Stimulated activated CD4-positive, alpha-beta T cell treated with anti-CD3 and anti-CD28 coated beads, Interleukin-1b, Interleukin-23, amount 100 ng/mL, for 24 hours (primary cell): ENCODE results near the gene GASK1A.

Source experiments
- DNase-seq, 4 experiments: peaks; one replicate each; pipeline ENCODE4 v3.0.0-alpha.2; 2020; ENCODE audit warnings: low read depth in 4 of 4, low spot score in 1 of 4

Gene GASK1A

DNA sequence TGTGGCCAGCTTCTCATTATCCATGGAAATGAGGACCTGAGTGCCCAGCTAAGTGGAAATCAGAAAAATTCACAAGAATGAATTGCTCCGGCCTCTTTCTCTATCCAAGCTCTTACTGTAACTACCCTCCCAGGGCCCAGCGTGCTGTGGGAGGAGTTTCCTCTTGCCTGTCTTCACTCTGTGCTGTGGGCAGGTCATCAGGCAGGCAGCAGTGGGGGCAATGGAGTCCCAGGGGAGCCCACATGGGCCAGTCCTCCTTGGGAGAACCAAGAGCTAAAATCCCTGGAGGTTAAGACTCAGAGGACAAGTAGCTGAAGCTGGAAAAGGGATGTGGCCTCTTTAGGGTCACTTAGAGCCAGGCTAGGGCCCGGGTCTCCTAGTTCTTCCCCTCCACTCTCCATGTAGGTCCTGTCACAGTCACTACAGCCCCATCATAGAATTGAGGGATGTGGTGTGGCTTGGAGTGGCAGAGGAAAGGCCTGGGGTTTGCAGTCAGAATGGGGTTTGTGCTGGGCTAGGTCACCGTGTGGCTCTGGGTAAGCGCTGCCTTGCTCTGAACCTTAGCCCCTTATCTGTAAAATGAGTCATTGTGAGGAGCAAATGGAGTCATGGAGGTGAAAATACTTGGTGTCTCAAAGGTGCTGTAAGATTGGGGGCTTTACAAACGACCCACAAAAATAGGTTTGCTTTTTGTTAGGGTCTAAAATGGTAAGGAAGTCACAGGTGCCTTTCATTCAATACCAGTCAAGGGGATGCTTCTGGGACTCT is 3.7 kb downstream of the GASK1A start:
- no peak for DNase-seq

- DNase-seq = no peak
Measured at GRCh38 chr3:42983927-42984326, 4.8 kb downstream of the GASK1A start.

DNA sequence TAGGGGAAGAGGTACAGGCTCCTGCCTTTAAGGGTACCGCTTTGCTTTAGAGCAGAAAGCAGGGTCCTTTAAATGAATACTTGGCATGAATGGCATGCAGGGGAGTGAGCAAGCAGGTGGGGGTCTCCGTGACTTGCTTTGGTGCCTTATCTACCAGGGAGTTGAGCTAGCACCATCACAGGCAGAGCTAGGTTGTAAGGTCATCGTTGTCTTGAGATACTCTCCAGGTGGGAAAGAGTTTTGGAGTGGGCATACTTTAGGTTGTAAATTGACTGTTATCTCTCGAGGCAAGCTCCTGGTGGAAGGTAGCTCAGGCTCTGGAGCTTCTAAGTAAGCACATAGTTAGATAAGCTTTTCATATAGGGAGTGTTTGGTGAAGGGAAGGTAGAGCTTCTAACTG is 5.6 kb downstream of the GASK1A start:
- DNase-seq = no peak

GRCh38 chr3:42988097-42988496 is 9.0 kb downstream of the GASK1A start:
- DNase-seq = no peak

DNA sequence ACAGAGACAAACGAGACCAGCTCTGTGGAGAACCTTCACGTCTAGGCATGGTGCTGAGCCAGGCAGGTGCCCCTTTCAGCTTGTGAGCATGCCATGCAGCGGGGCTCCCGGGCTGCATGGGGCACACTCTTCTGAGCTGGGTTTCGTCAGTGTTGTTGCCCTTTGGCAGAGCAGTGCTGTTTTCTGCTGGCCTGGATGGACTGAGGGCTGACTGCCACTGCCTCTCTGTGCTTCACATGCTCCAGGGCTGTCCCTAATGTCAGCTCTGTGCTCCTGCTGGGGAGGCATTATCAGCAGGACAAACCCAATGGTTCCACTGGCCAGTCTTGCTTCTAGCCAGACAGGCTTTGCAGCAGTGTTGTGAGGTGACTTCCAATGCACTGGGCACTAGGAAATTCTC is 9.5 kb downstream of the GASK1A start:
- DNase-seq = no peak

- DNase-seq = no peak
Measured at GRCh38 chr3:42991341-42992315, 12.5 kb downstream of the GASK1A start.

GRCh38 chr3:42994595-42994994 is 15.5 kb downstream of the GASK1A start:
- DNase-seq = no peak

GRCh38 chr3:42996021-42996420 is 16.9 kb downstream of the GASK1A start:
- no peak for DNase-seq

- DNase-seq = no peak
Measured at GRCh38 chr3:42996633-42997075, 17.5 kb downstream of the GASK1A start.

GRCh38 chr3:42999212-42999611 is 20.1 kb downstream of the GASK1A start:
- DNase-seq = no peak

- no peak for DNase-seq
Measured at GRCh38 chr3:42999632-43000031, 20.5 kb downstream of the GASK1A start.

- no peak for DNase-seq
Measured at GRCh38 chr3:43000387-43000786, 21.3 kb downstream of the GASK1A start.

GRCh38 chr3:43001094-43001553 is 22.0 kb downstream of the GASK1A start:
- DNase-seq = no peak

DNA sequence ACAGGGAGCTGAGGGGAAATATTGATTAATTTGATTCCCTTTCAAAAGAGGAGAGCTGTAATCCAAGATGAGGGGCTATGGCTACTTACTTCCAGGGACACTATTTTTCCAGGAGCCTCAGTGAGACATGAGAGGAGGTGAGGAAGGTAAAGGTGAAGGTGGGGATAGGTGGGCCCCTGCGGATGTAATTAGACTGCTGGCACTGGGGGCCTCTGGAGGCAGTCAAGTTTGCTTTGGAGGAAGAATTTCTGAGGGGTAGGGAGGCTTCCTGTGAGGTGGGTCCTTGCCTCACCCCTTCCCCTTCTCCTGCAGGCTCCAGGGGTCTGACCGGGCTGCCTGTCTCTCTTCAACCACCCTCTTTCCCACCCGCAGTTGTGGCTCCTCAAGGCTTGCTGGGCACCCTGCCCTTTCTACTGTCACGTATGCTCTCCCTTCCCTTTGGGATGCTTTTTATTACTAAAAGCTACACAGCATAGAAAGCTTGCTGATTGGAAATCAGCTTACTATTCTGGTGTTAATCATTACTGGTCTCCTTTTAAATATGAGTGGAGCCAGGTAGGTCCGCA is 22.5 kb downstream of the GASK1A start:
- no peak for DNase-seq

GRCh38 chr3:43004282-43004681 is 25.2 kb downstream of the GASK1A start:
- DNase-seq = no peak

DNA sequence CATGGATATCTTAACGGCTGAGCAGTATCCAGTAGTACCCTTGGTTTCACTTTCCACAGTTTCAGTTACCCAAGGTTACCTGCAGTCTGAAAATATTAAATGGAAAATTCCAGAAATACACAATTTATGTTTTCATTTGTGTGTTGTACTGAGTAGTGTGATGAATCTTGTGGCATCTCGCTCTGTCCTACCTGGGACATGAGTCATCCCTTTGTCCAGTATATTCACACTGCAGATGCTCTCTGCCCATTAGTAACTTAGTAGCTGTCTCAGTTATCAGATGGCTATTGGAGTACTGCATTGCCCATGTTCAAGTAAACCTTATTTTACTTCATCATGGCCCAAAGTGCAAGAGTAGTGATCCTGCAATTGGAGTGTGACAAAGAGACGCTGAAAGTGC is 26.1 kb downstream of the GASK1A start:
- DNase-seq = no peak

DNA sequence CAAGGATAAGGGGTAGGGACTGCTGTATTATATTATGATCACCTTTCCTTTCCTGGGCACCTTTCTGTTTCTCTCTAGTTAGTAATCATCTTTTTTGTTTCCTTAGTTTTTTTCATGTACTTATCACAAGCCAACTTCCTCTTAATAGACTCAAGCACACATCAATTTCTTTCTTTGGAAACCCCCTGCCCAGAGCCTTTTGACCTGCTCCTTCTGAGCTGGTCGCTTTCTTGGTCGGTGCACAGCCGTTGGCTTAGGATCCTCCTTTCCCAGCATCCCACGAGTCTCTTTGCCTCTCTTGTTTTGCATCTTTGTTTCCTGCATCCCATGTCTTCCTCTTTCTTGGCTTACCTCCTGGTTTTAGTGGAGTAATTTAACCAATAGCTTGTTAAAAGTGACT is 26.9 kb downstream of the GASK1A start:
- no peak for DNase-seq

DNA sequence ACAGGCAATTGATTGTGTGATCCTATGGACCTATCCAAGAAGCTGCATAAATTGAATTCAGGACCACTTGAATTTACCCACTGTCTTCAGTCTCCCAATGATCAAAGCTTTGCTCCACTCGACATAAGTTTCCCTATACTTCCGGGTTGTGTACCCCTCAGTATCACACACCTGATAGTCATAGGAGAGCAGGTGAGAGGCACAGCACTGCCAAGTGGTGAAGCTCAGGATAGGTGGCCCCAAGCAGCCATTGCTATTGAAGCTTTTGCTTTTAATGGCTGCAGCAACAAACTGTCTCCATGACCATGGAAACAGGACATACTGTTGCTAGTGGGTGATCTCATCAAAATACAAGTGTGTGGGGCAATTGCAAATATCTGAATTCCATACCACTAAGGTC is 27.7 kb downstream of the GASK1A start:
- no peak for DNase-seq

GRCh38 chr3:43009547-43009946 is 30.4 kb downstream of the GASK1A start:
- no peak for DNase-seq

DNA sequence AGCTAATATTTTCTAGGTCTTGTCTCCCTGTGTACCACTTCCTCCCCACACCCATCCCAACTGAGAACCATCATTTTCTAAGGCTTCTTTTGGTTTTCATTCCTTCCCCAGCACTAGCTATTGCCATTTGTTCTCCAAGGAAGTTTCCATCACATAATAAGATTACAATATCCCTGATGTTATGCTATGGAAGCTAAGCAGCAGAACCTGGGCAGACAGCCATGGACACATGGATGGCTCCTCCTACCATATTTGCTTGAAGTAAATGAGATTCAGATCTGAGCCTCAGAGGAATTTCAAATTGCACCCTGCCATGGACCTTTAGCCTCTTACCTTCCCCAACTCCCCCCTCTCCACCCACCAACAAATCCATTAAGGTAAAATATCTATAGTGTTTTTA is 31.5 kb downstream of the GASK1A start:
- no peak for DNase-seq

GRCh38 chr3:43011638-43012037 is 32.5 kb downstream of the GASK1A start:
- DNase-seq = no peak

DNA sequence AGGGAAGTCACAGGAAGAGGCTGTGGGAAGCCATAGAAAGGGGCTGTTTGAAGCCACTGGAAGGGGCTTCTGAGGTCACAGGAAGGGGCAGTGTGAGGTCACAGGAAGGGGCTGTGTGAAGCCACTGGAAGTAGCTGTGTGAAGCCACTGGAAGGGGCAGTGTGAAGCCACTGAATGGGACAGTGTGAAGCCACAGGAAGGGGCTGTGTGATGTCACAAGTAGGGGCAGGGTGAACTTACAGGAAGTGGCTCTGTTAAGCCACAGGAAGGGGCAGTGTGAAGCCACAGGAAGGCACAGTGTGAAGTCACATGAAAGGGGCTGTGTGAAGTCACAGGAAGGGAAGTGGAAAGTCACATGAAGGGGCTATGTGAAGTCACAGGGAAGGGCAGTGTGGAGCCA is 33.1 kb downstream of the GASK1A start:
- DNase-seq = no peak
